Measurements from ENCODE around the gene ATP8A2. TPM values are rescaled to one million over a fixed set of nuclear protein-coding genes. Genes with fewer than 3 reads are reported as not detected.

Gene ATP8A2
- total and polyA plus RNA-seq, 9 of the 15 experiments (the other 6 are each of a cell fraction or from before 2014, with no cell fraction given), result under 0.01 to 0.33 (median 0.06) TPM; not detected in 4

- Histone ChIP-seq H3K4me2 (ENCODE audit: insufficient read depth, low read length) (no peak overlapping the region), H3K36me3 (ENCODE audit: control insufficient read depth, insufficient read depth, low read length) (no peaks in the 10 kb centered on the region), H3K9ac (ENCODE audit: insufficient read depth in 1 of 2, low read depth in 2 of 2, low read length in 2 of 2) (peak overlapping the region in 1 of 2 experiments; percentile 20; a peak in 1 of 4 replicates), H3K9me1 (ENCODE audit: control insufficient read depth, insufficient read depth, low read length) (no peaks in the 10 kb centered on the region), H2AFZ (ENCODE audit: low read depth, low read length) (peak overlapping the region; percentile 66), H3K9me3 (replicated peaks; ENCODE audit: control insufficient read depth, insufficient read depth, low read depth, low read length) (no peaks in the 10 kb centered on the region; the same call in 1 of the 2 replicates), H3K27me3 (ENCODE audit: control insufficient read depth in 2 of 2, insufficient read depth in 2 of 2, low read length in 2 of 2) (peaks cover 0 to 4% of the 10 kb centered on the region in 2 experiments; a peak in 1 of 5 replicates), H4K20me1 (replicated peaks; ENCODE audit: control insufficient read depth, insufficient read depth, low read length) (no peaks in the 10 kb centered on the region), H3K27ac (ENCODE audit: extremely low read depth, low read depth, low read length) (peak overlapping the region; percentile 3; the same call in 1 of the 3 replicates), H3K4me1 (replicated peaks in 1 of 2; ENCODE audit: control insufficient read depth in 2 of 2, insufficient read depth in 2 of 2, low read length in 2 of 2) (peaks cover 16 to 39% of the 10 kb centered on the region in 2 experiments; a peak in 4 of 5 replicates), H3K79me2 (ENCODE audit: control insufficient read depth, insufficient read depth, low read length) (no peaks in the 10 kb centered on the region), H3K4me3 (no peak overlapping the region)
- in situ Hi-C loops (cut with MboI), result no loop called here
- intact Hi-C loops (cut with micrococcal nuclease), result loop anchor here (10.0 kb wide), 2 partner anchors 73 to 143 kb away; partner anchors contain the start of gene NUP58
- no peak for FAIRE-seq
- ATAC-seq, result no peak
- CTCF ChIA-PET (ENCODE audit: low intra/inter-chr PET ratio), result no interaction called here
- BruUV-seq (replicated peaks), result no TSS peak
- WGBS (ENCODE audit: insufficient coverage, low coverage, missing lambda C conversion rate), result 44% methylated on average over 6 of the region's 7 CpGs
- POLR2A ChIA-PET, result no interaction called here
- DNase-seq (ENCODE audit: extremely low read depth in 1 of 4, low spot score in 3 of 4), result peak in 1 of 4 experiments; percentile 29
- TF ChIP-seq ZBTB17 (CRISPR knock-in tag; IDR thresholded peaks at IDR 0.05) (no peak), SFPQ (IDR thresholded peaks at IDR 0.05; ENCODE audit: low read depth, low read length) (no peak), ZNF766 (CRISPR knock-in tag; conservative IDR thresholded peaks at IDR 0.05) (no peak), CEBPB (tag; IDR thresholded peaks at IDR 0.05) (peak; percentile 54; the same call in 1 of the 2 replicates), ZNF354B (CRISPR knock-in tag; IDR thresholded peaks at IDR 0.05) (no peak), HDAC8 (tag; IDR thresholded peaks at IDR 0.05) (no peak), XRCC5 (IDR thresholded peaks at IDR 0.05; ENCODE audit: low read depth, low read length) (no peak), HOXB6 (CRISPR knock-in tag; IDR thresholded peaks at IDR 0.05; ENCODE audit: borderline replicate concordance) (no peak), BCLAF1 (IDR thresholded peaks at IDR 0.05; ENCODE audit: borderline replicate concordance in 1 of 2, control insufficient read depth in 1 of 2, low read depth in 2 of 2, low read length in 1 of 2) (no peak), NFE2L1 (tag; IDR thresholded peaks at IDR 0.05; ENCODE audit: borderline replicate concordance, low read depth) (no peak), ZNF133 (CRISPR knock-in tag; IDR thresholded peaks at IDR 0.05) (no peak), ZNF518B (CRISPR knock-in tag; IDR thresholded peaks at IDR 0.05) (no peak)
Observed at GRCh38 chr13:25377244-25377962, 5.6 kb downstream of the ATP8A2 start.

Data from K562 (cell line).